Measurements from ENCODE around the gene TCHH.

TCHH gene

DNA sequence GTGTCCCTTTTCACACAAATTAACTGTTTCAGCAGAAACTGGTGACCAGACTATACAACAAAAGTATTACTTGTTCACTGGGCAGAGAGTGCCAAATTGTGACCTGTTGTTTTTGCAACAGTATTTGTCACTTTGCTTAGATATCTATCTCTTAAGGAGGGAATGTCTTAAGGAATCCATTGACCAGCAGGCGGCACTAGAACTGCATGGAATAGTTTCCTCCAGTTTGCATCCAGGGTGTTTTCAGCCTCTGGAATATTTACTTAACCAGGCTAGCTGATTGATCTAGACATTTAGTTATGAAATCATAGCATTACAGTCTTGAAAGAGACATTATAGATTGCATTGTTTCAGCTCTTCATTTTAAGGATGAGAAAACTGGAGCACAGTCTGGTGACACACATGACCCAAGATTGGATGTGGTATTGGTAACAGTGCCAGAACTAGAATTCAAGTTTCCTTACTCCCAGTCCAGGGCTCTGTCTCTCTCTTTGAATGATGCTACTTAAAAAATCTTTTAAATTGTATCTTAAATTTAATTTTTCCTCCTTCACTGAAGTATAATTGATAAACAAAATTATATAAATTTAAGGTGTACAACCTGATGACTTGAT is 26.8 kb upstream of the TCHH start:
- Histone ChIP-seq H3K36me3 (ENCODE audit: insufficient read depth, low read length) (no peaks in the 10 kb centered on the region), H3K4me1 (ENCODE audit: insufficient read depth, low read length) (no peaks in the 10 kb centered on the region)

DNA sequence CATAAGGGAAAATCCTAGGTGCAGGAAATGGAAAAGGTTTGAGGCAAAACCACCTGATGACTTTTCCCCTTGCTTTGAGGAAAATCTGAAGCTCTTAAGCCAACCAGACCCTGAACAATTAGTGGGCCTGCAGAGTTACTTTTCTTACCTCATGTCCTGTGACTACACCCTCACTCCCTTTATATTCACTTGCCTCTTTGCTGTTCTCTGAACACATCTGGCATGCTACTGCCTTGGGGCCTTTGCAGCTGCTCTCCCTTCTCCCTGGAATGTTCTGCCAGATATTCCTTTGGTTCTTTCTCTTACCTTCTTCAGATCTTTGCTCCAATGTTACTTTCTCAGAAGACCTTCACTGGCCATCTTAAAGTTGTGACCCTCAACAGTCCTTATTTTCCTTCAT is 22.0 kb upstream of the TCHH start:
- no peaks in the 10 kb centered on the region for H3K36me3 ChIP-seq (ENCODE audit: insufficient read depth, low read length)
- no peaks in the 10 kb centered on the region for H3K4me1 ChIP-seq (ENCODE audit: insufficient read depth, low read length)
- H3K9me3 ChIP-seq (ENCODE audit: control insufficient read depth, insufficient read depth, low read length), result no peaks in the 10 kb centered on the region
- no peak overlapping the region for H3K9ac ChIP-seq (ENCODE audit: low read depth, low read length)

More for the DNA sequence above, 26.8 kb upstream of the TCHH start:
- peaks cover 3% of the 10 kb centered on the region; the same call in 1 of the 2 replicates for H3K9me3 ChIP-seq (ENCODE audit: control insufficient read depth, insufficient read depth, low read length)
- no peak overlapping the region for H3K9ac ChIP-seq (ENCODE audit: low read depth, low read length)

DNA sequence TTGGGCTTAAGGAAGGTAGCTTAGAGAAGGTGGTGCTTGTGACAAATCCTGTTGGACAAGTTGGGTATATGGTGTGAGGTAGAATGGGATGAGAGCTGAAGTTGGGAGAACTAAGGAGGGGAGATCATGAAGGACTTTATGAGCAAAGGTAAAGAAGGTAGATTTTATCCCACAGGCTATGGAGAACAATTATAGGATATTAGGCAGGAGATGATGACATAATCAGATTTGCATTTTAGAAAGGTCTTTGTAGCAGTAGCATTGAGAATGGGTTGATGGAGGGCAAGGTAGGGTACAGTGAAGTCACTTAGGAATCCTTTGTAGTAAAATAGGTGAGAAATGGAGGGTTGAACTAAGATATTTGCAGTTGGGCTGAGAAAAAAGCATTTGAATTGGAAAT is 14.9 kb upstream of the TCHH start:
- no peak overlapping the region for H3K9ac ChIP-seq (ENCODE audit: low read depth, low read length)
- no peaks in the 10 kb centered on the region; the same call in 1 of the 2 replicates for H3K9me3 ChIP-seq (ENCODE audit: control insufficient read depth, insufficient read depth, low read length)
- no peaks in the 10 kb centered on the region for H3K36me3 ChIP-seq (ENCODE audit: insufficient read depth, low read length)
- no peaks in the 10 kb centered on the region for H3K4me1 ChIP-seq (ENCODE audit: insufficient read depth, low read length)

DNA sequence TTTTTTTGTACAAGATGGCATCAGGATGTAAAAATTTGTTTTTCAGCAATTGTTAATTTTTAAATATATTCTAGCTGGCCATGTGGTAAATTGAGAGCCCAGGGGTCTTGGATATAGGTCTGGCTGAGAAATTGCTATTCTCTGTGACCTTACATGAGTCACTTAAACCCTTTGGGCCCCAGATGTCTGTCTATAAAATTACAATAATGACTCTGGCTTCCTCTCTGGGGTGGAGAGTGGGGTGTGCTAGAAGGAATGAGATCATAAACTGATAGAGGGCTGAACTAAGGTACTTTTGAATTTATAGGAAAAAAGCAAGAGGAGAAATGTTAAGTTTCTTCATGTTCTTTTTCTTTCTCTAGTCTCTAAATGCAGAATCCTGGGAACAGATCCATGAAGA is 12.4 kb upstream of the TCHH start:
- no peaks in the 10 kb centered on the region for H3K4me1 ChIP-seq (ENCODE audit: insufficient read depth, low read length)
- no peak overlapping the region for H3K9ac ChIP-seq (ENCODE audit: low read depth, low read length)
- no peaks in the 10 kb centered on the region; the same call in 1 of the 2 replicates for H3K9me3 ChIP-seq (ENCODE audit: control insufficient read depth, insufficient read depth, low read length)
- H3K36me3 ChIP-seq (ENCODE audit: insufficient read depth, low read length), result no peaks in the 10 kb centered on the region

- Histone ChIP-seq H3K36me3 (ENCODE audit: insufficient read depth, low read length) (no peaks in the 10 kb centered on the region), H3K9ac (ENCODE audit: low read depth, low read length) (no peak overlapping the region), H3K4me1 (ENCODE audit: insufficient read depth, low read length) (no peaks in the 10 kb centered on the region), H3K9me3 (ENCODE audit: control insufficient read depth, insufficient read depth, low read length) (no peaks in the 10 kb centered on the region; the same call in 1 of the 2 replicates)
Measured at GRCh38 chr1:152125834-152126443, 10.7 kb upstream of the TCHH start.

DNA sequence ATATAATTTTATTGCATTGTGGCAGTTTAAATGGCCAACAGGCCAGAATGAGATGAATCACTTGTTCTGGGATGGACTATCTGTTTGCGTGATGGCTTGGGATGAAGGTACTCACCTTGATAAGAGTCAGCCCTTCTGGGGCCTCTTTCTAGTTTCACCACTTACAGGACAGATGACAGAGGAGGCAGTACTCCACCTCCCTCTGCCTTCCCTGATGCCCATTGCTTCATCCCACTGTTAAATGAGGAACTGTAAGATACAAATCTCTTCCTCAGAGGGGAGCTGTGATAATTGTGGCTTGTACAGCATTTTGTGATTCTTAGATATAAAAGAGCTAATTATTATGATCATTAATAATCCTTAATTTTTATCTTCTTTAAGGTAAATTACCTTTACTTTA is 3.7 kb upstream of the TCHH start:
- Histone ChIP-seq H3K9ac (ENCODE audit: low read depth, low read length) (no peak overlapping the region), H3K9me3 (ENCODE audit: control insufficient read depth, insufficient read depth, low read length) (no peaks in the 10 kb centered on the region; the same call in 1 of the 2 replicates), H3K4me1 (ENCODE audit: insufficient read depth, low read length) (no peaks in the 10 kb centered on the region), H3K36me3 (ENCODE audit: insufficient read depth, low read length) (no peaks in the 10 kb centered on the region)

DNA sequence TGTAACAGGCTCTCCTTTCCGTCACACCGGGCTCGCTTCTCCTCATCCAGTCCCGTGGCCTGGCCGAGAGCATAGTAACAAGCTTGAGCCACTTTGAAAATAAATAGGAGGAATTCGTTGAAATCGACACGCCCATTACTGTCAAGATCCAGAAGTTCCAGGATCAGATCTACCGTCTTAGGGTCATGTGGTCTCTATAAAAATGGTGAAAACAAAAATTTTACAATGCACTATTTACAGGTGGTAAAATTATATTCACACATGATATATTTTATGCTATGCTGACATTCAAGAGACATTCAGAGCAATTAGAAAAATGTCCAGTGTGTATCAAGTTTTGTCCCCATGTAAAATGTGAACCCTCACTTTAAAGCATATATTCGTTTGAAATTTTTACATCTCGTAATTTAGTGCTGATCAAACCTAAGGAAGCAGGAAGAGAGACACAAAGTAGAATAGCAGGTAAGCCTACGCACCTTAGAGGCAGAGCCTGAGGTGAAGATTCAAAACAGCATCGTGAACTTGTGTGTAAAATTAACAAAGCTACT is 2.3 kb downstream of the TCHH start:
- H3K36me3 ChIP-seq (ENCODE audit: insufficient read depth, low read length), result no peaks in the 10 kb centered on the region
- no peaks in the 10 kb centered on the region for H3K4me1 ChIP-seq (ENCODE audit: insufficient read depth, low read length)
- no peaks in the 10 kb centered on the region for H3K9me3 ChIP-seq (ENCODE audit: control insufficient read depth, insufficient read depth, low read length)
- H3K9ac ChIP-seq (ENCODE audit: low read depth, low read length), result peak overlapping the region; percentile 22; the same call in 1 of the 2 replicates

- H3K36me3 ChIP-seq (ENCODE audit: insufficient read depth, low read length), result no peaks in the 10 kb centered on the region
- H3K9me3 ChIP-seq (ENCODE audit: control insufficient read depth, insufficient read depth, low read length), result no peaks in the 10 kb centered on the region
- H3K4me1 ChIP-seq (ENCODE audit: insufficient read depth, low read length), result no peaks in the 10 kb centered on the region
- peak overlapping the region; percentile 22; the same call in 1 of the 2 replicates for H3K9ac ChIP-seq (ENCODE audit: low read depth, low read length)
Measured at GRCh38 chr1:152112101-152112884, 3.0 kb downstream of the TCHH start.

DNA sequence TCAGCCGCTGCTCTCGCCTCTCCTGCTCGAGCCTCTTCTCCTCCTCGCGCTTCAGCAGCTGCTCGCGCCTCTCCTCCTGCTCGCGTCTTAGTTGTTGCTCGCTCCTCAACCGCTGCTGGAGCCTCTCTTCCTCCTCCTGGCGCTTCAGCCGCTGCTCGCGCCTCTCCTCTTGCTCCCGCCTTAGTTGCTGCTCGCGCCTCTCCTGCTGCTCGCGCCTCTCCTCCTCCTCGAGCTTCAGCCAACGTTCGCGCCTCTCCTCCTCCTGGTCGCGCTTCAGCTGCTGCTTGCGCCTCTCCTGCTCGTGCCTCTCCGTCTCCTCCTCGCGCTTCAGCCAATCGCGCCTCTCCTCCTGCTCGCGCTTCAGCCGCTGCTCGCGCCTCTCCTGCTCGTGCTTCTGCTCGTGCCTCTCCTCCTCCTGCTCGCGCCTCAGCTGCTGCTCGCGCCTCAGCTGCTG is 3.7 kb downstream of the TCHH start:
- Histone ChIP-seq H3K4me1 (ENCODE audit: insufficient read depth, low read length) (no peaks in the 10 kb centered on the region), H3K36me3 (ENCODE audit: insufficient read depth, low read length) (no peaks in the 10 kb centered on the region), H3K9me3 (ENCODE audit: control insufficient read depth, insufficient read depth, low read length) (no peaks in the 10 kb centered on the region), H3K9ac (ENCODE audit: low read depth, low read length) (peak overlapping the region; percentile 17; the same call in 1 of the 2 replicates)

GRCh38 chr1:152110860-152111514 is 4.3 kb downstream of the TCHH start:
- no peaks in the 10 kb centered on the region for H3K9me3 ChIP-seq (ENCODE audit: control insufficient read depth, insufficient read depth, low read length)
- no peaks in the 10 kb centered on the region for H3K4me1 ChIP-seq (ENCODE audit: insufficient read depth, low read length)
- peak overlapping the region; percentile 17; the same call in 1 of the 2 replicates for H3K9ac ChIP-seq (ENCODE audit: low read depth, low read length)
- H3K36me3 ChIP-seq (ENCODE audit: insufficient read depth, low read length), result no peaks in the 10 kb centered on the region

- Histone ChIP-seq H3K9ac (ENCODE audit: low read depth, low read length) (peak overlapping the region; percentile 17), H3K4me1 (ENCODE audit: insufficient read depth, low read length) (no peaks in the 10 kb centered on the region), H3K9me3 (ENCODE audit: control insufficient read depth, insufficient read depth, low read length) (no peaks in the 10 kb centered on the region), H3K36me3 (ENCODE audit: insufficient read depth, low read length) (no peaks in the 10 kb centered on the region)
Measured at GRCh38 chr1:152110365-152110859, 4.8 kb downstream of the TCHH start.

DNA sequence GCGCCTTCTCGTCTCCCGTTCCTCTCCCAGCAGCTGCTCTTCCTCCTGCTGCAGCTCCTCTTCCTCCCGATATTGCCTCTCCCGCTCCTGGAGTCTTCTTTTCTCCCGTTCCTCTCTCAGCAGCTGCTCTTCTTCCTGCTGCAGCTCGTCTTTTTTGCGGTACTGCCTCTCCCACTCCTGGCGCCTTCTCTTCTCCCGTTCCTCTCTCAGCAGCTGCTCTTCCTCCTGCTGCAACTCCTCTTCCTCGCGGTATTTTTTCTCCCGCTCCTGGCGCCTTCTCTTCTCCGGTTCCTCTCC is 5.3 kb downstream of the TCHH start:
- no peaks in the 10 kb centered on the region for H3K4me1 ChIP-seq (ENCODE audit: insufficient read depth, low read length)
- H3K9me3 ChIP-seq (ENCODE audit: control insufficient read depth, insufficient read depth, low read length), result no peaks in the 10 kb centered on the region
- no peaks in the 10 kb centered on the region for H3K36me3 ChIP-seq (ENCODE audit: insufficient read depth, low read length)
- H3K9ac ChIP-seq (ENCODE audit: low read depth, low read length), result peak overlapping the region; percentile 17

GRCh38 chr1:152109231-152109997 is 5.8 kb downstream of the TCHH start:
- Histone ChIP-seq H3K9ac (ENCODE audit: low read depth, low read length) (peak overlapping the region; percentile 26; the same call in 1 of the 2 replicates), H3K9me3 (ENCODE audit: control insufficient read depth, insufficient read depth, low read length) (no peaks in the 10 kb centered on the region), H3K4me1 (ENCODE audit: insufficient read depth, low read length) (no peaks in the 10 kb centered on the region)

More at GRCh38 chr1:152109231-152109997, 5.8 kb downstream of the TCHH start:
- no peaks in the 10 kb centered on the region for H3K36me3 ChIP-seq (ENCODE audit: insufficient read depth, low read length)

All from ES-I3 (cell line).